WERI-Rb-1 (cell line): ENCODE measurements around the gene PCGF2.
"Not testable (repeated sequence)": the region's sequence is repeated elsewhere in the genome, so short reads cannot be mapped to it uniquely, and the experiment has no call there.

Source experiments
- DNase-seq: peaks from one replicate; pipeline ENCODE4 v3.0.0-alpha.2; 2020
- H3K27ac ChIP-seq: fragments of 250-450 bp; sonication (Bioruptor Pico); 2 replicates; pipeline ENCODE4 v1.5.1; 2020; ENCODE audit warnings: mild to moderate bottlenecking, moderate library complexity
- H3K27me3 ChIP-seq: fragments of 250-450 bp; sonication (Bioruptor Pico); 2 replicates; pipeline ENCODE4 v1.5.1; 2021; ENCODE audit warnings: mild to moderate bottlenecking, low read depth, moderate library complexity; ENCODE audit not compliant: insufficient read depth, severe bottlenecking
- H3K36me3 ChIP-seq: fragments of 250-450 bp; sonication (Bioruptor Pico); 2 replicates; pipeline ENCODE4 v1.5.1; 2020; ENCODE audit warnings: mild to moderate bottlenecking, moderate library complexity
- H3K4me3 ChIP-seq: 2 replicates; pipeline ENCODE4 v1.5.1; 2011; ENCODE audit warnings: low read depth, mild to moderate bottlenecking, control low read depth, low read length
- H3K9me3 ChIP-seq: fragments of 250-450 bp; sonication (Bioruptor Pico); 2 replicates; pipeline ENCODE4 v1.5.1; 2021; ENCODE audit warnings: mild to moderate bottlenecking, moderate library complexity; ENCODE audit not compliant: severe bottlenecking
- TF ChIP-seq, protein P1 (sequence below): IDR thresholded peaks from 2 replicates; pipeline ENCODE4 v1.5.1; 2011; ENCODE audit warnings: low read depth, mild to moderate bottlenecking, control low read depth, inconsistent platforms, low read length

PCGF2 gene

DNA sequence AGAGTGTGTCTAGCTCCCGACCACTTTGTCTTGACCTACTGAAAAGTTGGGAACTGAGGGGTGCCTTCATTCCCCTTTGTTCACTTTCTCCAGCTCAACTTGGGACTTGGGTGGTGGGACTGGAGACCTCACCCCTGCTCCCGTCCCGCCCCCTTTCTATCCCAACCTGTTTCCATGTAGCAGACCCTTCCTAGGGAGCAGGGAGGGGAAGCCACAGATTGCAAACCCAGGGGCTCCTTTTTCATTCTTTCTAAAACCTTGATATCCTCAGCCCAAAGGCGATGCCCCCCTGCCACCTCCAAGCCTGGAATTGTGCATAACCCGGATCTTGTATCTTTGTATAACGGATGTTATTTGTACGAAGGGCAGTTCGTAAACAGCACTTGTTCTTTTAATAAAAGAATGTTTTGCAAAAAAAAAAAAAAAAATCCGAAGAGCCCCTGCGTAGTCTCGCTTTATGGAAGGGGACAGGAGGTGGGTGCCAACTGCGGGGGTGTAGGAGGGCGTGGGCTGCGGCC lies 18.7 kb downstream of the PCGF2 start:
- H3K9me3 ChIP-seq: no peaks in the 10 kb centered on the region
- no peaks in the 10 kb centered on the region for H3K27me3 ChIP-seq
- no peak for DNase-seq
- TF ChIP-seq, protein P1, sequence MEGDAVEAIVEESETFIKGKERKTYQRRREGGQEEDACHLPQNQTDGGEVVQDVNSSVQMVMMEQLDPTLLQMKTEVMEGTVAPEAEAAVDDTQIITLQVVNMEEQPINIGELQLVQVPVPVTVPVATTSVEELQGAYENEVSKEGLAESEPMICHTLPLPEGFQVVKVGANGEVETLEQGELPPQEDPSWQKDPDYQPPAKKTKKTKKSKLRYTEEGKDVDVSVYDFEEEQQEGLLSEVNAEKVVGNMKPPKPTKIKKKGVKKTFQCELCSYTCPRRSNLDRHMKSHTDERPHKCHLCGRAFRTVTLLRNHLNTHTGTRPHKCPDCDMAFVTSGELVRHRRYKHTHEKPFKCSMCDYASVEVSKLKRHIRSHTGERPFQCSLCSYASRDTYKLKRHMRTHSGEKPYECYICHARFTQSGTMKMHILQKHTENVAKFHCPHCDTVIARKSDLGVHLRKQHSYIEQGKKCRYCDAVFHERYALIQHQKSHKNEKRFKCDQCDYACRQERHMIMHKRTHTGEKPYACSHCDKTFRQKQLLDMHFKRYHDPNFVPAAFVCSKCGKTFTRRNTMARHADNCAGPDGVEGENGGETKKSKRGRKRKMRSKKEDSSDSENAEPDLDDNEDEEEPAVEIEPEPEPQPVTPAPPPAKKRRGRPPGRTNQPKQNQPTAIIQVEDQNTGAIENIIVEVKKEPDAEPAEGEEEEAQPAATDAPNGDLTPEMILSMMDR: no peak
- H3K27ac ChIP-seq: peak overlapping the region; percentile 71
- peak overlapping the region; percentile 65 for H3K4me3 ChIP-seq
- H3K36me3 ChIP-seq: peaks cover 35% of the 10 kb centered on the region

DNA sequence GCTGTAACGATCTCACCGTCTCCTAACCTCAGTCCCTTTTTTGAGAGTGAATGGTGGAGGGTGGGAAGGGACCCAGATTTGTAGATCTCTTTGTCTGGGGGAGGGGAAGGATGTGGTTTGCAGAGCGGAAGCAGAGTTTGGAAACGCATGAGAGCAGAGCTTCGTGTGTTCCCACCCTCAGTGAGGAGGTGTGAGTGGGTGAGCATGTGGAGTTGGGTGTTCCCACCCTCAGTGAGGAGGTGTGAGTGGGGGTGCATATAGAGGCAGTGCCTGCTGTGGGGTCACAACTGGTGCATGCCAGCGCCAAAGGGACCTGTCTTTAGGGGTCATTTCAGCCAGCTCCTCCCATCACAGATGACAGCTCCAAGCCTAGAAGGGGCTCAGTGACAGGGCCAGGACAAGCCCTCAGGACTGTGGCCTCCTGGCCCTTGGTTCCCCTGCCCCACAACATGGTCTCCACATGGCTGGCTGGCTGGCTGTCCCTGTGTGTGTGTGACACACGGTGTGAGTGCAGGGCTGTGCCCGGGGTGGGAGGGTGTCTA lies 19.8 kb downstream of the PCGF2 start:
- DNase-seq: no peak

DNA sequence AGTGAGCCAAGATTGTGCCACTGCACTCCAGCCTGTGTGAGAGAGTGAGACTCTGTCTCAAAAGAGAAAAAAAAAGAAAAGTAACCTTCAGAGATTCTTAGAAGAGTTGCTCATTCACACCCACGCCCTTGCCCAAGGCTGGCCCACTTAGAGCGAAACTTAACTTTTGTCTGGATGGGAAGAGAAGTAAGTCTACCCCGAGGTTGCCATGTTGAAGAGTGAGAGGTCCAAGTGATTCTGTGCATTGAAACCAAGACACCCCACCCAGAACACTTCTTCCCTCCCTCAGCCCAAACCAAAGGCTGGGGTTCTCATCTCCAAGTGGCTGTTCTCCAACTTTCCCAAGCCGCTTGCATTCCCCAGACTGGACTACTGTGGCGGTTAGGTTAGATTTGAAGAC lies 20.4 kb downstream of the PCGF2 start:
- Histone ChIP-seq H3K36me3 (peaks cover 41% of the 10 kb centered on the region), H3K9me3 (no peaks in the 10 kb centered on the region), H3K27me3 (no peaks in the 10 kb centered on the region), H3K27ac (no peak overlapping the region), H3K4me3 (no peak overlapping the region)
- no peak for DNase-seq
- TF ChIP-seq, protein P1: no peak

More for the DNA sequence above, 19.8 kb downstream of the PCGF2 start:
- TF ChIP-seq, protein P1: no peak
- no peak overlapping the region for H3K27ac ChIP-seq
- no peaks in the 10 kb centered on the region for H3K9me3 ChIP-seq
- no peaks in the 10 kb centered on the region for H3K27me3 ChIP-seq
- H3K36me3 ChIP-seq: peaks cover 40% of the 10 kb centered on the region
- no peak overlapping the region for H3K4me3 ChIP-seq

DNA sequence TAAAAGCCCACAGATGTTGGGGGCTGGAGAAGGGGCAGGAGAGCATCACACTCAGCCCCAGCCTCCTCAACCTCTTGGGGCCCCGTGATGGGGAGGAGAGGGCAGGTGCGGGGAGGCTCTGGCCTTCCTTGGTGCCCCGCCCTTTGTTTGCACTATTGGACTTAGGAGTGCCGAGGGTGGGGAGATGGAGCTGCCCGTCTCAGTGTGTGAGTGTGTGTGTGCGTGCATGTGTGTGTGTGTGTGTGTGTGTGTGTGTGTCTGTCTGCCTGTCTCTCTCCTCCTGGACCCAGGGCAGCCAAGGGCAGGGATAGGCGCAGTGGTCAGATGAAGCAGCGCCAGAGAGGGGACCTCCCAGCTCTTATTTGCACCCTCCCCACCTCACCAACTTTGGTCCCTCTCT lies 22.0 kb downstream of the PCGF2 start:
- H3K4me3 ChIP-seq, H3K27ac ChIP-seq, H3K27me3 ChIP-seq, DNase-seq, H3K9me3 ChIP-seq: not testable (repeated sequence)
- H3K36me3 ChIP-seq: peaks cover 41% of the 10 kb centered on the region

DNA sequence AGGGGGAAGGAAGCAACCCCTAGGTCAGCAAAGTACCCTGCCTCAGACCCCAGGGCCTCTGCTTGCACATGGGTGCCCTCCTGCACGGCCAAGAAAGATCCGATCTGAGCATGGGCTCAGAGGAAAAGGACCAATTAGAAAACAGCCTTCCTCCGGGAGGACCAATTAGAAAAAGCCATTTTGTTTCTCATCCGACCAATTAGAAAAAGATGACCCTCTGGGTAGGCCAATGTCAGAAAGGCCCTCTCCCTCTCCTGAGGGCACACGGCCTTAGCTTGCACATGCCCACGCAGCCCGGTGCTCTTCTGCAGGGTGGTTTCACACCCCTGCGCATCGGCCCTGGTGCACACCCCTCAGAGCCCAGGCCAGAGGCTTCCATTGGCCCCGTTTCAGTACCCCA lies 23.1 kb downstream of the PCGF2 start:
- H3K36me3 ChIP-seq: peaks cover 50% of the 10 kb centered on the region

DNA sequence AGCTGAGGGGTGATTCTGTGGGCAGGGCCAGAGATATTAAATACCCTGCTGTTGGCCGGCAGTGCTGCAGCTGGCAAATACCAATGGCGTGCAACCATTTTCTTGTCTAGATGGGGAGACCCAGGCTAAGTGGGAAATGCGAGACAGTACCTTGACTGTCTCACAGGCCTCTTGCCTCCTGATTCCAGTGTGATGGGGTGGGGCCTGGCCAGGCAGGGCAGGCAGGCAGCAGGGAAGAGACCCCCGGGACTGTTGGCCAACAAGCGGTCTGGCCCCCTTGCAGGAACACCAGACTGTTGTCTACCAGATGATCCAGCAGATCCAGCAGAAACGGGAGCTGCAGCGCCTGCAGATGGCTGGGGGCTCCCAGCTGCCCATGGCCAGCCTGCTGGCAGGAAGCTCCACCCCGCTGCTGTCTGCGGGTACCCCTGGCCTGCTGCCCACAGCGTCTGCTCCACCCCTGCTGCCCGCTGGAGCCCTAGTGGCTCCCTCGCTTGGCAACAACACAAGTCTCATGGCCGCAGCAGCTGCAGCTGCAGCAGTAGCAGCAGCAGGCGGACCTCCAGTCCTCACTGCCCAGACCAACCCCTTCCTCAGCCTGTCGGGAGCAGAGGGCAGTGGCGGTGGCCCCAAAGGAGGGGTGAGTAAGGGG lies 23.7 kb downstream of the PCGF2 start:
- no peak overlapping the region for H3K4me3 ChIP-seq
- H3K27ac ChIP-seq: no peak overlapping the region
- peaks cover 55% of the 10 kb centered on the region for H3K36me3 ChIP-seq
- H3K27me3 ChIP-seq: no peaks in the 10 kb centered on the region
- no peaks in the 10 kb centered on the region for H3K9me3 ChIP-seq
- no peak for DNase-seq
- TF ChIP-seq, protein P1: no peak

More for the DNA sequence above, 23.1 kb downstream of the PCGF2 start:
- Histone ChIP-seq H3K27me3 (no peaks in the 10 kb centered on the region), H3K4me3 (no peak overlapping the region), H3K9me3 (no peaks in the 10 kb centered on the region), H3K27ac (no peak overlapping the region)
- no peak for DNase-seq
- TF ChIP-seq, protein P1: no peak
